Skin of body (tissue), 3 donors: ENCODE data around the gene LBH. TPM values are rescaled to one million over a fixed set of nuclear protein-coding genes. Genes with fewer than 3 reads are reported as not detected.

Source experiments
- DNase-seq: peaks from one replicate; lab custom pipeline; 2025; lab: John Stamatoyannopoulos, UW
- small RNA-seq: library from RNA; depleted of rRNA; stranded (forward); fragments of <200 nt; gene quantifications from one replicate; pipeline ENCODE3, GENCODE V24; 2014; ENCODE audit warnings: low replicate concordance
- total RNA-seq: library from RNA; depleted of rRNA; stranded (reverse); fragments of >200 nt; gene quantifications from one replicate; pipeline ENCODE4 v1.2.3, GENCODE V29; 2014

Gene LBH
- total RNA-seq, 1 donor from 2014 or later, result 54.4 TPM

- peak; percentile 45 for DNase-seq
Measured at GRCh38 chr2:30300456-30301221, 69.3 kb downstream of the LBH start.

- no peak for DNase-seq
Measured at GRCh38 chr2:30301551-30301950, 70.2 kb downstream of the LBH start.

DNA sequence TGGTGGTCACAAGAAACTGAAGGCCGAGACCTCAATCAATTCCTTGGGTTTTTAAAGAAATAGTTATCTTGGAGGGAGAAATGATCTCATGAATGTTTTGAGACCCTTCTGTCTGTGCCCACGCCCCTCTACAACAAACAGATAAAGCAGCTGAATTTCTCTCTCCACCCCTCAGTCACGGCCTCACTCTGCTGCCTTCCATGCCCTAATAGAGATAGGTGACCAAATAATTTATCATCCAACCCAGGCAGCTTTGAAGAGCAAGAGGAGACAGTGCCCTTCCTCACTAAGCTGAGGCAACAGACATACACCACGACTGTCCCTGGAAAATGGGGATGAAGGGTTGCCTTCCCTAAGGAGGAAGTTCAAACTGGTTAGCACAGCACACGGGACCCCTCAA, 71.2 kb downstream of the LBH start:
- DNase-seq, result no peak

- no peak for DNase-seq
Measured at GRCh38 chr2:30303095-30303494, 71.8 kb downstream of the LBH start.

- no peak for DNase-seq
Measured at GRCh38 chr2:30305235-30305634, 73.9 kb downstream of the LBH start.

DNA sequence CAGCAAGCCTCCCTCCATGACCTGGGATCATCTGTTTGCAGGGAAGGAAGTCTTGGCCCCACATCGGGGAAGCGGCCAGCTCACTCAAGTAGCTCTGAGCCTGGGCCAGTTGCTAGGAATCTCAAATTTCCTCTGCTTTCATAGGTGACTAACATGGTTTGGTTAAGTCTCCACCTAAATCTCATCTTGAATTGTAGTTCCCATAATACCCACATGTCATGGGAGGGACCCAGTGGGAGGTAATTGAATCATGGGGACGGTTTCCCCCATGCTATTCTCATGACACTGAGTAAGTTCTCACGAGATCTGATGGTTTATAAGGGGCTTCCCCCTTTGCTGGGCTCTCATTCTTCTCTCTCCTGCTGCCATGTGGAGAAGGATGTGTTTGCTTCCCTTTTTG, 75.2 kb downstream of the LBH start:
- no peak for DNase-seq

- DNase-seq, result no peak
Measured at GRCh38 chr2:30308280-30308679, 76.9 kb downstream of the LBH start.

Small RNAs within 50 kb of the gene (small RNA-seq; reads per million reads assigned to genes)
- not detected for gene SNORA10B

Other genes with a start within 250 kb of the LBH start
- 82.2 TPM for gene YPEL5, start 84.5 kb upstream of the LBH start, total RNA-seq
- gene LCLAT1, start 215.7 kb downstream of the LBH start, total RNA-seq, result 14.5 TPM